K562 (cell line): ENCODE results near the gene HIVEP3.

Source experiments
- FUS ChIP-seq: fragments of 200-400 bp; formaldehyde crosslinking; optimal IDR thresholded peaks from 2 replicates; pipeline ENCODE3; 2017; ENCODE audit warnings: low read depth, low read length
- MAFF ChIP-seq: IDR thresholded peaks from 2 replicates; pipeline ENCODE4 v1.6.1; 2012; ENCODE audit warnings: low read length, improper control_type of control experiment
- MAZ ChIP-seq, 2 experiments: fragments of 450-650 bp in 1 of 2; sonication (generic) in 1 of 2; formaldehyde crosslinking; IDR thresholded peaks in 1 of 2; conservative IDR thresholded peaks in 1 of 2; 2 replicates each; pipeline versions ENCODE4 v1.4.0 to v1.5.0; 2020; ENCODE audit warnings: mild to moderate bottlenecking in 1 of 2, missing genetic modification reagents in 1 of 2
- NFYB ChIP-seq: IDR thresholded peaks from 2 replicates; pipeline ENCODE4 v1.6.1; 2011; ENCODE audit warnings: mild to moderate bottlenecking, moderate library complexity; ENCODE audit not compliant: insufficient read length; ENCODE audit errors: extremely low read depth
- NR1H2 ChIP-seq: sonication (generic); formaldehyde crosslinking; IDR thresholded peaks from 2 replicates; pipeline ENCODE4 v1.4.0; 2020; ENCODE audit warnings: mild to moderate bottlenecking, missing genetic modification reagents
- TF ChIP-seq, protein P1 (sequence below), 3 experiments: IDR thresholded peaks in 2 of 3; conservative IDR thresholded peaks in 1 of 3; 2 replicates each; pipeline ENCODE4 v1.5.1; 2011 to 2012; ENCODE audit warnings: low read length in 3 of 3, mild to moderate bottlenecking in 3 of 3, control low read depth in 2 of 3, improper control_type of control experiment in 1 of 3, inconsistent platforms in 1 of 3, low read depth in 1 of 3, mixed read lengths in 1 of 3, moderate library complexity in 1 of 3; ENCODE audit not compliant: insufficient read depth in 2 of 3
- TF ChIP-seq, protein P2 (sequence below): fragments of 250-450 bp; sonication (Bioruptor Pico); IDR thresholded peaks from 2 replicates; pipeline ENCODE4 v1.8.0; 2022; ENCODE audit warnings: moderate library complexity, mild to moderate bottlenecking, inconsistent platforms

DNA sequence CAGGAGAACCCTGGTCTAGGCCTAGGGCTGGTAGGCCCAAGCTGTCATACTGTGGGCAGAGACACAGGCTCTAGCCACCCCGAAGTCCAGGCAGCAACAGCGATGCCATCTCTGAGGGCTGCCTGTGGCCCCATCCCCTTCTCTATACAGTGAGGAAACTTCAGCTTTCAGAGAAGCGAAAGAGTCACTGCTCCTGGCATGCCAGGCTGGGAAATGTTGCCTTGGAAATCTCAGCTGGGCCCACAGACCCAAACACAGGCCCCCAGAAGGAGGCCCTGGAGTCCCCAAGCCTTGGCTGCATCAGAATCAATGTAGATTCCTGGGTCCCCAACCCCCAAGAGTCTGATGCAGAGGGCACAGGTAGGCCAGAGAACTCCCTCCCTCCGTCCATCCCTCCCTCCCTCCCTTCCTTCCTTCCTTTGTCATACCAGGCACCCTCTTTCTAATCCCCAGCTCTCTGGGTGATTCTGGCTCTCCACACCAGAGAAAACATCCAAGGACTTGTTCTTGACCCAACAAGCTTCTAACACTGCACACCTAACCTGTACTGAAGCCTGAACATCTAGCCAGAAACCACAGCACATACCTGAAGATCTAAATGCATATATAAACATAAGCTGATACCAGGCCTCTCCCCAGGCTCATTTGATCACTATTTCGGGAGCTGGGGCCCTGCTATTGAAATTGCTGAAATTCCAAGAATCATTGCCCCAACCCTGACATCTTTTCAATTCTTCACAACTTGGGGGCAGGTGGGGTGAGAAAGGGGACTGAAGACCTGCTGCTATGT is 291.0 kb downstream of the HIVEP3 start:
- TF ChIP-seq MAZ (CRISPR knock-in tag; conservative IDR thresholded peaks at IDR 0.05 in 1 of 2, IDR thresholded peaks at IDR 0.05 in 1 of 2): no peak
- TF ChIP-seq NR1H2 (CRISPR knock-in tag): no peak
- TF ChIP-seq, protein P1, sequence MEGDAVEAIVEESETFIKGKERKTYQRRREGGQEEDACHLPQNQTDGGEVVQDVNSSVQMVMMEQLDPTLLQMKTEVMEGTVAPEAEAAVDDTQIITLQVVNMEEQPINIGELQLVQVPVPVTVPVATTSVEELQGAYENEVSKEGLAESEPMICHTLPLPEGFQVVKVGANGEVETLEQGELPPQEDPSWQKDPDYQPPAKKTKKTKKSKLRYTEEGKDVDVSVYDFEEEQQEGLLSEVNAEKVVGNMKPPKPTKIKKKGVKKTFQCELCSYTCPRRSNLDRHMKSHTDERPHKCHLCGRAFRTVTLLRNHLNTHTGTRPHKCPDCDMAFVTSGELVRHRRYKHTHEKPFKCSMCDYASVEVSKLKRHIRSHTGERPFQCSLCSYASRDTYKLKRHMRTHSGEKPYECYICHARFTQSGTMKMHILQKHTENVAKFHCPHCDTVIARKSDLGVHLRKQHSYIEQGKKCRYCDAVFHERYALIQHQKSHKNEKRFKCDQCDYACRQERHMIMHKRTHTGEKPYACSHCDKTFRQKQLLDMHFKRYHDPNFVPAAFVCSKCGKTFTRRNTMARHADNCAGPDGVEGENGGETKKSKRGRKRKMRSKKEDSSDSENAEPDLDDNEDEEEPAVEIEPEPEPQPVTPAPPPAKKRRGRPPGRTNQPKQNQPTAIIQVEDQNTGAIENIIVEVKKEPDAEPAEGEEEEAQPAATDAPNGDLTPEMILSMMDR (IDR thresholded peaks at IDR 0.05 in 2 of 3, conservative IDR thresholded peaks at IDR 0.05 in 1 of 3; ENCODE audit: insufficient read depth in 2 of 3, low read depth in 1 of 3, low read length in 3 of 3): no peak
- no peak for TF ChIP-seq FUS
- TF ChIP-seq NFYB: no peak
- TF ChIP-seq, protein P2, sequence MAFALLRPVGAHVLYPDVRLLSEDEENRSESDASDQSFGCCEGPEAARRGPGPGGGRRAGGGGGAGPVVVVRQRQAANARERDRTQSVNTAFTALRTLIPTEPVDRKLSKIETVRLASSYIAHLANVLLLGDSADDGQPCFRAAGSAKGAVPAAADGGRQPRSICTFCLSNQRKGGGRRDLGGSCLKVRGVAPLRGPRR: no peak
- TF ChIP-seq MAFF: no peak
